Stimulated activated naive CD8-positive, alpha-beta T cell treated with anti-CD3 and anti-CD28 coated beads, Interleukin-15, Interleukin-2, amounts not matched to agents 100 ng/mL and 50 ng/mL, for 24 hours (primary cell): ENCODE measurements around the gene CHRNG.
"Not testable (repeated sequence)": the region's sequence is repeated elsewhere in the genome, so short reads cannot be mapped to it uniquely, and the experiment has no call there.

Experiments used
- H3K27ac Mint-ChIP-seq: one replicate; pipeline ENCODE4 v1.8.0; 2021; ENCODE audit warnings: mild to moderate bottlenecking, mixed read lengths
- H3K27me3 Mint-ChIP-seq: one replicate; pipeline ENCODE4 v1.8.0; 2021; ENCODE audit warnings: mixed read lengths
- H3K36me3 Mint-ChIP-seq: one replicate; pipeline ENCODE4 v1.8.0; 2021; ENCODE audit warnings: low read depth, mixed read lengths
- H3K4me1 Mint-ChIP-seq: one replicate; pipeline ENCODE4 v1.8.0; 2021; ENCODE audit warnings: low read depth, mixed read lengths
- H3K4me3 Mint-ChIP-seq: one replicate; pipeline ENCODE4 v1.8.0; 2021; ENCODE audit warnings: mild to moderate bottlenecking, mixed read lengths
- H3K9me3 Mint-ChIP-seq: one replicate; pipeline ENCODE4 v1.8.0; 2021; ENCODE audit warnings: mixed read lengths

CHRNG gene

GRCh38 chr2:232567721-232568120 is 28.2 kb downstream of the CHRNG start:
- Mint-ChIP-seq H3K9me3 (no peaks in the 10 kb centered on the region), H3K27me3 (no peaks in the 10 kb centered on the region), H3K4me1 (peaks cover 3% of the 10 kb centered on the region), H3K27ac (no peak overlapping the region), H3K4me3 (no peak overlapping the region), H3K36me3 (peaks cover 72% of the 10 kb centered on the region)

GRCh38 chr2:232568161-232568560 is 28.7 kb downstream of the CHRNG start:
- Mint-ChIP-seq H3K27me3 (no peaks in the 10 kb centered on the region), H3K4me1 (no peaks in the 10 kb centered on the region), H3K9me3 (no peaks in the 10 kb centered on the region), H3K36me3 (peaks cover 72% of the 10 kb centered on the region), H3K4me3 (no peak overlapping the region), H3K27ac (no peak overlapping the region)

DNA sequence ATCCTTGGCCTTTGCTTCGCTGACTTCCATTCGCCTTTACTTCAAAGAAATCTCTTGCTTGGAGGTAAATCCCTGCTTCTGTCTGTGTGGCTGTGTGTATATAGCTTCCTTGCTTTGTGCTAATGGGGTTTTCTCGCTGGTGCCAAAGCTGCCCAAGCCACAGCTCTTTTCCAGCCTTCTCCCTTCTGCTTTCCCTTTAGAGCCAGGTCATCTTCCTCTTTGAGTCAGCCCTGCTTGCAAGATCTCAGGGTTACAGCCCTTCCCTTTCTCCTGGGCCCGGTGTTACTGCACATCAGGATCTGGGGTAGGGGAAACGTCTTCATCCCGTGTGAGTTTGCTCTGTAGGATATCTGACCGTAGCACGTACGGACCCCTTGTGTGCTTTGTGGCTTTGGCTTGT is 30.0 kb downstream of the CHRNG start:
- Mint-ChIP-seq H3K4me3 (no peak overlapping the region), H3K36me3 (peaks cover 67% of the 10 kb centered on the region), H3K9me3 (no peaks in the 10 kb centered on the region), H3K27me3 (no peaks in the 10 kb centered on the region), H3K4me1 (no peaks in the 10 kb centered on the region), H3K27ac (no peak overlapping the region)

- H3K36me3 Mint-ChIP-seq: peaks cover 67% of the 10 kb centered on the region
- not testable (repeated sequence) for H3K27me3 Mint-ChIP-seq, H3K9me3 Mint-ChIP-seq, H3K27ac Mint-ChIP-seq, H3K4me3 Mint-ChIP-seq, H3K4me1 Mint-ChIP-seq
These were observed 31.0 kb downstream of the CHRNG start for GRCh38 chr2:232570481-232570880.

- Mint-ChIP-seq H3K27ac (no peak overlapping the region), H3K4me3 (no peak overlapping the region), H3K36me3 (peaks cover 64% of the 10 kb centered on the region), H3K4me1 (no peaks in the 10 kb centered on the region), H3K9me3 (no peaks in the 10 kb centered on the region), H3K27me3 (no peaks in the 10 kb centered on the region)
These were observed 31.6 kb downstream of the CHRNG start for GRCh38 chr2:232571026-232571474.

GRCh38 chr2:232573042-232573441 is 33.5 kb downstream of the CHRNG start:
- peaks cover 57% of the 10 kb centered on the region for H3K36me3 Mint-ChIP-seq

DNA sequence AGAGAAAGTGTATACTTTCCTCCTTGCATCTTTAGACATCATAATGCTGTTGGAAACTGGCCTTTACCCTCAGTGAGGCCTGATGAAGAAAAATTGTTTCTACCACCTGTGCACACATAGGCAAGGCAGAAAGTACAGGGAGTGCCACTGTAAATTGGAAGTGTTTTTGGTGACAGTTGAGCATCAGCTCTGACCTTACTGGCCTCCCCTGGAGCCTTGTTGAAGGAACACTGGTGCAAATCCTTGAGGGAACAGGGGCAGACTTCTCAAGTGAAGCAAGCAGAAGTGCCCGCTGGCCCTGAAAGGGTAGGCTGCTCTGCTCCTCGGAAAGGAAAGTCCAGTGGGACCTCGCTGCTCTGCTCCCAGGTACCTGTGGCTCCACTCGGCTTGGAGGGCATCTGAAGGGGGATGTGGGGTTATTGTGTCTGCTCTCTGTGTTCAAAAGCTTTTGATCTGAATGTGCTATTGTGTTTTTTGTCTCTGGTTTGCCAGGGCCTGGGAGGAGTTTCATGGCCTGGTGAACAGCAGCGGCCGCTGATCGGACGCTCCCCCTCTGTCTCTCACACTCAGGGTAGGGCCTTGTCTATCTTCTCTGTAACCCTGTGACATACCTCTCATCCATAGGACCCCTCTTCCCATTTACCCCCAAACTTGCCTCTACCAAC is 34.4 kb downstream of the CHRNG start:
- H3K36me3 Mint-ChIP-seq: peaks cover 49% of the 10 kb centered on the region

More at GRCh38 chr2:232573042-232573441, 33.5 kb downstream of the CHRNG start:
- H3K27ac Mint-ChIP-seq: no peak overlapping the region
- H3K27me3 Mint-ChIP-seq: no peaks in the 10 kb centered on the region
- H3K9me3 Mint-ChIP-seq: no peaks in the 10 kb centered on the region
- H3K4me1 Mint-ChIP-seq: no peaks in the 10 kb centered on the region
- H3K4me3 Mint-ChIP-seq: no peak overlapping the region

DNA sequence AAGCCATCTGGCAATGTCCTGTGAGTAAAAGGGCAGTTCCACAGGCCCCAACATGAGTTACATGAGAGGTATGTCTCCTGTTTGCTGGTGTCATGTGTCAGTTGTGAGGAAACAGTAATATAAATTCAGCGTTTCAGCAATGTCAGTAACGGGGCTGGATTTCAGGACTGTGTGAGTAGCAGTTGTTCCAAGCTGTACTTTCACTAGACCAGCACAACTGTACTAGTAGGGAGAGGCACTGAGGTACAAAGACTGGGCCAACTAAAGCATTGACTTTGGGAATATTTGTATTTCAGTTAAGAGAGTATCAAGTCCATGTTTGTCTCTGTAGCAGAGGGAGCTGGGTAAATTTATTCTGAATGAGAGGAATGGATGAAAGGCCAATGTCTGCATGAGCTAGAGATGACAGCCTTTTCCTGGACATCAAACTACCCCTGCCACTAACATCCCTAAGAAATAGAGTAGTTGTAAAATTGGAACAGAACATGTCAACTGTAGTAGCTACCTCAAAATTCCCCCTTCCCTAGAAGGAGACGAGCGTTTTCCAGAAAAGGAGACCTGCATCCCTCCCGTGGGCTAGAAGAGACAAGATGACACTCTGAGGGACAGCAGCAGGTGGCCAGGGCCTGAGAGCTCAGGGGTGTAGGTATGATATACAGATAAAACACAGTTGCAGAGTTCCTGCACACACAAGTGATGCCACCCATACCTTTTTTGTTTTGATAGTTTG is 35.3 kb downstream of the CHRNG start:
- Mint-ChIP-seq H3K4me3 (no peak overlapping the region), H3K4me1 (no peaks in the 10 kb centered on the region), H3K27me3 (no peaks in the 10 kb centered on the region), H3K36me3 (peaks cover 45% of the 10 kb centered on the region), H3K9me3 (no peaks in the 10 kb centered on the region), H3K27ac (no peak overlapping the region)

More for the DNA sequence above, 34.4 kb downstream of the CHRNG start:
- H3K9me3 Mint-ChIP-seq: no peaks in the 10 kb centered on the region
- no peaks in the 10 kb centered on the region for H3K4me1 Mint-ChIP-seq
- no peak overlapping the region for H3K4me3 Mint-ChIP-seq
- peak overlapping the region; percentile 17 for H3K27ac Mint-ChIP-seq
- no peaks in the 10 kb centered on the region for H3K27me3 Mint-ChIP-seq

DNA sequence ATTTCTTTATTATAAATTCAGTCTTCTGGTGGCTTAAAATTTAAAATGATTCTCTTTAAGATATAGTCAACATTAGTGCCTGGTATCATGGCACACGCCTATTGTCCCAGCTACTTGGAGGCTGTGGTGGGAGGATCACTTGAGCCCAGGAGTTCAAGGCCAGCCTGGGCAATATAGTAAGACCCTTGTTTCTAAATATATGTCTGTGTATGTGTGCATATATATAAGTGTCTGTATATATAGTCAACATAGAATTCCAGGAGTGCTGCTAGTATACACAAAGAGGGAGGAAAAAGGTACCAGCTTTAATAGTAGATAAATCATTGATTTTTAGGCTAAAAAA is 35.9 kb downstream of the CHRNG start:
- H3K27ac Mint-ChIP-seq: no peak overlapping the region
- peaks cover 40% of the 10 kb centered on the region for H3K36me3 Mint-ChIP-seq
- no peak overlapping the region for H3K4me3 Mint-ChIP-seq
- H3K4me1 Mint-ChIP-seq: peaks cover 5% of the 10 kb centered on the region
- no peaks in the 10 kb centered on the region for H3K27me3 Mint-ChIP-seq
- no peaks in the 10 kb centered on the region for H3K9me3 Mint-ChIP-seq

- Mint-ChIP-seq H3K9me3 (no peaks in the 10 kb centered on the region), H3K4me3 (no peak overlapping the region), H3K36me3 (peaks cover 48% of the 10 kb centered on the region), H3K27ac (no peak overlapping the region), H3K27me3 (no peaks in the 10 kb centered on the region), H3K4me1 (peaks cover 5% of the 10 kb centered on the region)
These were observed 37.5 kb downstream of the CHRNG start for GRCh38 chr2:232576995-232577394.

GRCh38 chr2:232577841-232578240 is 38.3 kb downstream of the CHRNG start:
- H3K27ac Mint-ChIP-seq: no peak overlapping the region

GRCh38 chr2:232578626-232579025 is 39.1 kb downstream of the CHRNG start:
- Mint-ChIP-seq H3K27ac (no peak overlapping the region), H3K9me3 (no peaks in the 10 kb centered on the region), H3K4me3 (no peak overlapping the region)

More at GRCh38 chr2:232577841-232578240, 38.3 kb downstream of the CHRNG start:
- Mint-ChIP-seq H3K36me3 (peaks cover 55% of the 10 kb centered on the region), H3K27me3 (no peaks in the 10 kb centered on the region), H3K9me3 (no peaks in the 10 kb centered on the region), H3K4me3 (no peak overlapping the region), H3K4me1 (peaks cover 5% of the 10 kb centered on the region)

GRCh38 chr2:232580648-232580981 is 41.1 kb downstream of the CHRNG start:
- Mint-ChIP-seq H3K27me3 (no peaks in the 10 kb centered on the region), H3K4me1 (peaks cover 5% of the 10 kb centered on the region), H3K27ac (no peak overlapping the region), H3K36me3 (peaks cover 55% of the 10 kb centered on the region), H3K9me3 (no peaks in the 10 kb centered on the region), H3K4me3 (no peak overlapping the region)

More at GRCh38 chr2:232578626-232579025, 39.1 kb downstream of the CHRNG start:
- Mint-ChIP-seq H3K4me1 (peaks cover 5% of the 10 kb centered on the region), H3K27me3 (no peaks in the 10 kb centered on the region), H3K36me3 (peaks cover 60% of the 10 kb centered on the region)

DNA sequence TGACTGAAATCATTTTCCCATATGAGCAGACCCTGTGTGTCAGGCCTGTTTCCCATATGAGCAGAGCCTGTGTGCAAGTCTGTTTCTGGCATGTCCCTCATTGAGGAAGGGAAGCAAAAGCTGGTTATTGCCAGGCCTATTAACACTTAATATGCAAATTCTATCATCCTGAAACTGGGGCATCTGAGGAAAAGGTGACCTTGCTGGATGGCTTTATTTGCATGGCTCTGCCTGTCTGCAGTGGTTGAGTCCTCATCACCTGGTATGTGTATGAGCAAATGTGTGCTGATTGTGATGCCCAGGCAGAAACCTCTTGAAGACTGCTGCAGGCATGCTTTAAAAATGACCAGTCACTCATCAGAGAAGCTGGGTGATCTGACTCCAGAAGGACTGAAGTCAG is 42.2 kb downstream of the CHRNG start:
- no peaks in the 10 kb centered on the region for H3K27me3 Mint-ChIP-seq
- H3K4me1 Mint-ChIP-seq: peaks cover 5% of the 10 kb centered on the region
- no peak overlapping the region for H3K4me3 Mint-ChIP-seq
- no peaks in the 10 kb centered on the region for H3K9me3 Mint-ChIP-seq
- peaks cover 49% of the 10 kb centered on the region for H3K36me3 Mint-ChIP-seq
- H3K27ac Mint-ChIP-seq: no peak overlapping the region

DNA sequence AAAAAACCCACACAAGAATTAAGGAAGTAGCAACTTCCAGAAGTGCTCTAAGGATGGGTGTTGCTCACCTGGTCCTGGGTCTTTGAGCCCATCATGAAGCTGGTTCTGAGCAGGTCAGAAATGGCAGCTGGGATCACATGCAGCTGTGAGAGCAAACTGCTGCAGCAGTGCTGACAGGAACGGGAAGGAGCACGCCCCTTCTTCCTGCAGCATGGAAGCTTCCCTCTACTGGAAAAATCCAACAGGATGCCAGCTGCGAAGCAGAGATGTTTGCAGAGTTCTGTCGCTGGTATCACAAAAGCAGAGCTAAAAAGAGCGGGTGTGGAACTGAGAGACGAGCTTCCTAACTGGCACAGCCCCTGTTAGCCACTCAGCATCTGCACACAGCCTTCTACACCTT is 44.7 kb downstream of the CHRNG start:
- H3K9me3 Mint-ChIP-seq: no peaks in the 10 kb centered on the region
- no peaks in the 10 kb centered on the region for H3K27me3 Mint-ChIP-seq
- H3K36me3 Mint-ChIP-seq: peaks cover 41% of the 10 kb centered on the region
- H3K4me1 Mint-ChIP-seq: peaks cover 5% of the 10 kb centered on the region
- no peak overlapping the region for H3K4me3 Mint-ChIP-seq
- H3K27ac Mint-ChIP-seq: no peak overlapping the region
